ENCODE results near the gene PURB. TPM values are rescaled to one million over a fixed set of nuclear protein-coding genes. Genes with fewer than 3 reads are reported as not detected.
"Not testable (repeated sequence)": the region's sequence is repeated elsewhere in the genome, so short reads cannot be mapped to it uniquely, and the experiment has no call there.

PURB gene
- total RNA-seq (54.9 TPM), polyA plus RNA-seq (13.3 TPM)

GRCh38 chr7:44885394-44886317 lies at the start of gene PURB:
PURB (minus strand) TSS chr7:44885530; CDS start chr7:44885348, 182 bp downstream.
- Histone ChIP-seq H3K36me3 (ENCODE audit: insufficient read depth) (no peaks in the 10 kb centered on the region), H3K27ac (ENCODE audit: low read depth) (peak within 1 kb of the TSS; percentile 95), H3K4me1 (ENCODE audit: insufficient read depth) (no peaks in the 10 kb centered on the region), H3K4me3 (ENCODE audit: low read depth, low read length) (peak within 1 kb of the TSS; percentile 96)
- DNase-seq (ENCODE audit: extremely low spot score) = peak; percentile 72
- 1% methylated on average over 71 of the region's 72 CpGs for WGBS

GRCh38 chr7:44935016-44935415 lies 49.7 kb upstream of the PURB start:
- Histone ChIP-seq H3K4me1 (ENCODE audit: insufficient read depth) (no peaks in the 10 kb centered on the region), H3K36me3 (ENCODE audit: insufficient read depth) (no peaks in the 10 kb centered on the region), H3K27ac (ENCODE audit: low read depth) (no peak overlapping the region), H3K4me3 (ENCODE audit: low read depth, low read length) (no peak overlapping the region)
- no peak for DNase-seq (ENCODE audit: extremely low spot score)
- 13% methylated on average over 1 of the region's 1 CpG for WGBS

GRCh38 chr7:44934510-44934909 lies 49.2 kb upstream of the PURB start:
- H3K36me3 ChIP-seq (ENCODE audit: insufficient read depth); DNase-seq (ENCODE audit: extremely low spot score); H3K4me3 ChIP-seq (ENCODE audit: low read depth, low read length); H3K4me1 ChIP-seq (ENCODE audit: insufficient read depth); H3K27ac ChIP-seq (ENCODE audit: low read depth): not testable (repeated sequence)
- 83% methylated on average over 5 of the region's 5 CpGs for WGBS

GRCh38 chr7:44930921-44931320 lies 45.6 kb upstream of the PURB start:
- Histone ChIP-seq H3K27ac (ENCODE audit: low read depth) (no peak overlapping the region), H3K36me3 (ENCODE audit: insufficient read depth) (no peaks in the 10 kb centered on the region), H3K4me3 (ENCODE audit: low read depth, low read length) (no peak overlapping the region), H3K4me1 (ENCODE audit: insufficient read depth) (no peaks in the 10 kb centered on the region)
- WGBS = 90% methylated on average over 6 of the region's 6 CpGs
- no peak for DNase-seq (ENCODE audit: extremely low spot score)

- Histone ChIP-seq H3K4me3 (ENCODE audit: low read depth, low read length) (no peak overlapping the region), H3K36me3 (ENCODE audit: insufficient read depth) (no peaks in the 10 kb centered on the region), H3K27ac (ENCODE audit: low read depth) (no peak overlapping the region), H3K4me1 (ENCODE audit: insufficient read depth) (no peaks in the 10 kb centered on the region)
- no peak for DNase-seq (ENCODE audit: extremely low spot score)
- WGBS = 62% methylated on average over 8 of the region's 8 CpGs
Observed at GRCh38 chr7:44922351-44922694, 37.0 kb upstream of the PURB start.

GRCh38 chr7:44921607-44922350 lies 36.4 kb upstream of the PURB start:
- 32% methylated on average over 14 of the region's 14 CpGs for WGBS
- H3K4me1 ChIP-seq (ENCODE audit: insufficient read depth) = no peaks in the 10 kb centered on the region

DNA sequence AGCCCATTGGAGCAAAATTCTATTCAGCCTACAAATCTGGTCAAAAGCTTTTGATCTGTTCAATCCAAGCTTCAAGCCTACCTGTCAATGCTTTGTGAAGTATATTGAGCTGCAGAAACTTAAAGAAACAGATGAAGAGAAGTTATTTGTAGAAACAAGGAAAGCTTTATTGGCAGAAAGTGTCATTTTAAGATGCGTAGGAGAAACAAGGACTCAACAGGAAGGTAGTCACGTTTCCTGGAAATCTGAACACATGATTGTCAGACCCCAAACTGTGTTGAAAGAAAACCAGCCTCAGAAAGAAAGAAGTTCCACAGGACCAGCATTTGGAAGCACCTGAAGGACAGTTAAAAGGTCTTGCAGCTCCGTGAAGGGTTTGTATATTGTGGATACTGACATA lies 34.8 kb upstream of the PURB start:
- H3K4me1 ChIP-seq (ENCODE audit: insufficient read depth) = no peaks in the 10 kb centered on the region
- WGBS = 77% methylated on average over 3 of the region's 3 CpGs

More at GRCh38 chr7:44921607-44922350, 36.4 kb upstream of the PURB start:
- no peak for DNase-seq (ENCODE audit: extremely low spot score)
- Histone ChIP-seq H3K27ac (ENCODE audit: low read depth) (no peak overlapping the region), H3K4me3 (ENCODE audit: low read depth, low read length) (no peak overlapping the region), H3K36me3 (ENCODE audit: insufficient read depth) (no peaks in the 10 kb centered on the region)

DNA sequence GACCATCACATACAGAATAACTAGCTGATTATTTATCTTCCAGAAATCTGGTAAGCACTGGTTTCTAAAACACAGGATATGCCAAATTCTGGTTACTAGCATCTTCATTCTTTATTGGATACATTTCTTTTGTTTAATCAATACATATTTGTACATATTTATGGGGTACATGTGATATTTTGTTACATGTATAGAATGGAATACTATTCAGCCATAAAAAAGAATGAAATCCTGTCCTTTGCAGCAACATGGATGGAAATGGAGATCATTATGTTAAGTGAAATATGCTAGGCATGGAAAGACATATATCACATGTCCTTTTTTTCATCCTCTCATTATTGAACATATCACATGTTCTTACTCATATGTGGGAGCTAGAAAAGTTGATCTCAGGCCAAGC lies 32.7 kb upstream of the PURB start:
- Histone ChIP-seq H3K27ac (ENCODE audit: low read depth) (no peak overlapping the region), H3K36me3 (ENCODE audit: insufficient read depth) (no peaks in the 10 kb centered on the region)
- no peak for DNase-seq (ENCODE audit: extremely low spot score)

More for the DNA sequence above, 34.8 kb upstream of the PURB start:
- no peak for DNase-seq (ENCODE audit: extremely low spot score)
- Histone ChIP-seq H3K36me3 (ENCODE audit: insufficient read depth) (no peaks in the 10 kb centered on the region), H3K4me3 (ENCODE audit: low read depth, low read length) (no peak overlapping the region), H3K27ac (ENCODE audit: low read depth) (no peak overlapping the region)

GRCh38 chr7:44917465-44917864 lies 32.1 kb upstream of the PURB start:
- no peak for DNase-seq (ENCODE audit: extremely low spot score)
- H3K36me3 ChIP-seq (ENCODE audit: insufficient read depth) = no peaks in the 10 kb centered on the region
- no peak overlapping the region for H3K27ac ChIP-seq (ENCODE audit: low read depth)
- no peak overlapping the region for H3K4me3 ChIP-seq (ENCODE audit: low read depth, low read length)
- WGBS = 96% methylated on average over 2 of the region's 2 CpGs
- H3K4me1 ChIP-seq (ENCODE audit: insufficient read depth) = no peaks in the 10 kb centered on the region

More for the DNA sequence above, 32.7 kb upstream of the PURB start:
- H3K4me3 ChIP-seq (ENCODE audit: low read depth, low read length) = no peak overlapping the region
- no peaks in the 10 kb centered on the region for H3K4me1 ChIP-seq (ENCODE audit: insufficient read depth)

GRCh38 chr7:44914992-44915607 lies 29.8 kb upstream of the PURB start:
- 71% methylated on average over 10 of the region's 10 CpGs for WGBS
- H3K27ac ChIP-seq (ENCODE audit: low read depth) = no peak overlapping the region
- H3K36me3 ChIP-seq (ENCODE audit: insufficient read depth) = no peaks in the 10 kb centered on the region
- H3K4me3 ChIP-seq (ENCODE audit: low read depth, low read length) = no peak overlapping the region
- no peaks in the 10 kb centered on the region for H3K4me1 ChIP-seq (ENCODE audit: insufficient read depth)
- no peak for DNase-seq (ENCODE audit: extremely low spot score)

- no peak overlapping the region for H3K4me3 ChIP-seq (ENCODE audit: low read depth, low read length)
- no peak for DNase-seq (ENCODE audit: extremely low spot score)
- no peaks in the 10 kb centered on the region for H3K36me3 ChIP-seq (ENCODE audit: insufficient read depth)
- H3K27ac ChIP-seq (ENCODE audit: low read depth) = no peak overlapping the region
- H3K4me1 ChIP-seq (ENCODE audit: insufficient read depth) = no peaks in the 10 kb centered on the region
- WGBS = 52% methylated on average over 7 of the region's 7 CpGs
Observed at GRCh38 chr7:44912775-44913347, 27.5 kb upstream of the PURB start.

DNA sequence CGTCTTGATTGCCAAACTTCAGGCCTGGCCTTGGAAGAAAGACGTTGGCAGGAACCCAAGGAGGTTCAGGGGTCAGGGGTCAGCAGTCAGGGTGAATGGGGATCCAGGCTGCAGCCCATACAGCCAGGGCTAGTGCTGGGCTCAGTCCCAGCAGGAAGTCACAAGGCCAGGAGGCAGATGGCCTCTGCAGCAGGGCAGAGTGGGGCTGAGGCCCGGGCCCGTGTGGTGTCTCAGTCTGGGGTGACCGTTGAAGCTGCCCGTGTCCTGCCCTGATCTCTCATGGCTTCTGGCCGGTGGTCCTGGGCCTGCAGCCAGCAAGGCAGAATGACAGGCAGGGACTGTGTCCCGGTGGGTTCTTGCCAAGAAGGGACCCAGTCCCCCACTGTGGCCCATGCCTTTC lies 26.6 kb upstream of the PURB start:
- Histone ChIP-seq H3K27ac (ENCODE audit: low read depth) (no peak overlapping the region), H3K4me1 (ENCODE audit: insufficient read depth) (no peaks in the 10 kb centered on the region), H3K36me3 (ENCODE audit: insufficient read depth) (no peaks in the 10 kb centered on the region), H3K4me3 (ENCODE audit: low read depth, low read length) (no peak overlapping the region)
- DNase-seq (ENCODE audit: extremely low spot score) = no peak
- WGBS = 78% methylated on average over 8 of the region's 8 CpGs

- Histone ChIP-seq H3K4me1 (ENCODE audit: insufficient read depth) (no peaks in the 10 kb centered on the region), H3K36me3 (ENCODE audit: insufficient read depth) (no peaks in the 10 kb centered on the region), H3K4me3 (ENCODE audit: low read depth, low read length) (no peak overlapping the region), H3K27ac (ENCODE audit: low read depth) (no peak overlapping the region)
- 84% methylated on average over 8 of the region's 8 CpGs for WGBS
- no peak for DNase-seq (ENCODE audit: extremely low spot score)
Observed at GRCh38 chr7:44909596-44910389, 24.5 kb upstream of the PURB start.

Measured in urinary bladder (tissue), 4 donors.